GM12864 (cell line): ENCODE results near the gene SEC14L2.

ENCODE experiments used
- DNase-seq: peaks from one replicate; pipeline ENCODE4 v3.0.0-alpha.2; 2011; ENCODE audit warnings: low read depth
- H3K4me3 ChIP-seq: 2 replicates; pipeline ENCODE4 v1.5.1; 2011; ENCODE audit warnings: mild to moderate bottlenecking, low read depth, low read length, control low read depth
- CTCF ChIP-seq: IDR thresholded peaks from 2 replicates; pipeline ENCODE4 v1.5.1; 2011; ENCODE audit warnings: low read depth, mild to moderate bottlenecking, moderate library complexity, low read length, control low read depth, inconsistent platforms; ENCODE audit errors: missing control alignments

Gene SEC14L2

GRCh38 chr22:30472994-30473720, 76.3 kb downstream of the SEC14L2 start:
- TF ChIP-seq CTCF = no peak
- H3K4me3 ChIP-seq = no peak overlapping the region
- DNase-seq = no peak

GRCh38 chr22:30474121-30474520, 77.3 kb downstream of the SEC14L2 start:
- no peak for TF ChIP-seq CTCF
- no peak overlapping the region for H3K4me3 ChIP-seq

More at GRCh38 chr22:30474121-30474520, 77.3 kb downstream of the SEC14L2 start:
- DNase-seq = no peak
